ENCODE data around the gene ANKRD11.
"Not testable (repeated sequence)": the region's sequence is repeated elsewhere in the genome, so short reads cannot be mapped to it uniquely, and the experiment has no call there.

The ANKRD11 gene

GRCh38 chr16:89371968-89372634 is 118.3 kb downstream of the ANKRD11 start:
- Mint-ChIP-seq H3K36me3 (peaks cover 6% of the 10 kb centered on the region), H3K9me3 (no peaks in the 10 kb centered on the region), H3K27ac (no peak overlapping the region), H3K4me3 (no peak overlapping the region), H3K27me3 (no peaks in the 10 kb centered on the region), H3K4me1 (peaks cover 88% of the 10 kb centered on the region)

GRCh38 chr16:89371386-89371785 is 119.0 kb downstream of the ANKRD11 start:
- no peak overlapping the region for H3K4me3 Mint-ChIP-seq
- H3K9me3 Mint-ChIP-seq: no peaks in the 10 kb centered on the region
- H3K27ac Mint-ChIP-seq: no peak overlapping the region
- H3K36me3 Mint-ChIP-seq: peaks cover 2% of the 10 kb centered on the region
- H3K4me1 Mint-ChIP-seq: peaks cover 88% of the 10 kb centered on the region
- H3K27me3 Mint-ChIP-seq: no peaks in the 10 kb centered on the region

- Mint-ChIP-seq H3K27me3 (no peaks in the 10 kb centered on the region), H3K4me1 (peaks cover 89% of the 10 kb centered on the region), H3K9me3 (no peaks in the 10 kb centered on the region), H3K4me3 (no peak overlapping the region), H3K36me3 (no peaks in the 10 kb centered on the region), H3K27ac (no peak overlapping the region)
Measured at GRCh38 chr16:89370601-89371000, 119.8 kb downstream of the ANKRD11 start.

GRCh38 chr16:89370081-89370511 is 120.3 kb downstream of the ANKRD11 start:
- Mint-ChIP-seq H3K9me3 (no peaks in the 10 kb centered on the region), H3K27ac (peak overlapping the region; percentile 46), H3K4me3 (no peak overlapping the region), H3K36me3 (no peaks in the 10 kb centered on the region), H3K27me3 (no peaks in the 10 kb centered on the region), H3K4me1 (peaks cover 92% of the 10 kb centered on the region)

GRCh38 chr16:89369266-89369895 is 121.0 kb downstream of the ANKRD11 start:
- H3K4me3 Mint-ChIP-seq: no peak overlapping the region

GRCh38 chr16:89368604-89369249 is 121.6 kb downstream of the ANKRD11 start:
- Mint-ChIP-seq H3K27me3 (no peaks in the 10 kb centered on the region), H3K4me3 (no peak overlapping the region), H3K27ac (no peak overlapping the region), H3K36me3 (no peaks in the 10 kb centered on the region), H3K9me3 (no peaks in the 10 kb centered on the region), H3K4me1 (peaks cover 92% of the 10 kb centered on the region)

More at GRCh38 chr16:89369266-89369895, 121.0 kb downstream of the ANKRD11 start:
- Mint-ChIP-seq H3K9me3 (no peaks in the 10 kb centered on the region), H3K36me3 (no peaks in the 10 kb centered on the region), H3K27me3 (no peaks in the 10 kb centered on the region), H3K4me1 (peaks cover 92% of the 10 kb centered on the region), H3K27ac (peak overlapping the region; percentile 46)

GRCh38 chr16:89367538-89367915 is 122.8 kb downstream of the ANKRD11 start:
- Mint-ChIP-seq H3K36me3 (no peaks in the 10 kb centered on the region), H3K27ac (peak overlapping the region; percentile 62), H3K27me3 (no peaks in the 10 kb centered on the region), H3K4me1 (peaks cover 88% of the 10 kb centered on the region), H3K9me3 (no peaks in the 10 kb centered on the region), H3K4me3 (no peak overlapping the region)

GRCh38 chr16:89366561-89367537 is 123.5 kb downstream of the ANKRD11 start:
- H3K9me3 Mint-ChIP-seq: no peaks in the 10 kb centered on the region

GRCh38 chr16:89365996-89366395 is 124.4 kb downstream of the ANKRD11 start:
- Mint-ChIP-seq H3K36me3 (no peaks in the 10 kb centered on the region), H3K9me3 (no peaks in the 10 kb centered on the region), H3K4me3 (no peak overlapping the region), H3K27ac (no peak overlapping the region), H3K4me1 (peaks cover 91% of the 10 kb centered on the region), H3K27me3 (no peaks in the 10 kb centered on the region)

More at GRCh38 chr16:89366561-89367537, 123.5 kb downstream of the ANKRD11 start:
- Mint-ChIP-seq H3K27ac (peak overlapping the region; percentile 62), H3K4me3 (no peak overlapping the region), H3K27me3 (no peaks in the 10 kb centered on the region), H3K36me3 (no peaks in the 10 kb centered on the region), H3K4me1 (peaks cover 91% of the 10 kb centered on the region)

GRCh38 chr16:89365044-89365467 is 125.3 kb downstream of the ANKRD11 start:
- Mint-ChIP-seq H3K27ac (peak overlapping the region; percentile 53), H3K36me3 (no peaks in the 10 kb centered on the region), H3K4me3 (no peak overlapping the region), H3K9me3 (no peaks in the 10 kb centered on the region), H3K27me3 (no peaks in the 10 kb centered on the region), H3K4me1 (peaks cover 91% of the 10 kb centered on the region)

- Mint-ChIP-seq H3K9me3 (no peaks in the 10 kb centered on the region), H3K27me3 (no peaks in the 10 kb centered on the region), H3K27ac (peak overlapping the region; percentile 6), H3K36me3 (no peaks in the 10 kb centered on the region), H3K4me3 (no peak overlapping the region), H3K4me1 (peaks cover 91% of the 10 kb centered on the region)
Measured at GRCh38 chr16:89364606-89365005, 125.8 kb downstream of the ANKRD11 start.

- H3K27ac Mint-ChIP-seq: peak overlapping the region; percentile 68
- peak overlapping the region; percentile 57 for H3K4me3 Mint-ChIP-seq
- H3K27me3 Mint-ChIP-seq: no peaks in the 10 kb centered on the region
- peaks cover 1% of the 10 kb centered on the region for H3K36me3 Mint-ChIP-seq
- H3K9me3 Mint-ChIP-seq: no peaks in the 10 kb centered on the region
- peaks cover 91% of the 10 kb centered on the region for H3K4me1 Mint-ChIP-seq
Measured at GRCh38 chr16:89363621-89364393, 126.6 kb downstream of the ANKRD11 start.

GRCh38 chr16:89362540-89363223 is 127.7 kb downstream of the ANKRD11 start:
- not testable (repeated sequence) for H3K9me3 Mint-ChIP-seq, H3K4me3 Mint-ChIP-seq, H3K27me3 Mint-ChIP-seq, H3K36me3 Mint-ChIP-seq
- peaks cover 93% of the 10 kb centered on the region for H3K4me1 Mint-ChIP-seq
- H3K27ac Mint-ChIP-seq: peak overlapping the region; percentile 30
